GM18505 (cell line): Measurements from ENCODE around the gene LAX1.
"Not testable (repeated sequence)": the region's sequence is repeated elsewhere in the genome, so short reads cannot be mapped to it uniquely, and the experiment has no call there.

Source experiments
- ATAC-seq: cut with Tn5 transposase; IDR thresholded peaks from one replicate; pipeline ENCODE4 v1.9.1; 2021; ENCODE audit not compliant: unreplicated experiment
- POLR2A ChIP-seq: IDR thresholded peaks from 4 replicates; pipeline ENCODE4 v1.6.1; 2011; ENCODE audit warnings: borderline replicate concordance; ENCODE audit not compliant: insufficient read depth, insufficient read length; ENCODE audit errors: extremely low read depth

Gene LAX1

GRCh38 chr1:203754455-203754864 is 10.5 kb upstream of the LAX1 start:
- ATAC-seq: peak; percentile 49
- TF ChIP-seq POLR2A: peak; percentile 5

- no peak for ATAC-seq
- TF ChIP-seq POLR2A: no peak
Measured at GRCh38 chr1:203756036-203756435, 8.9 kb upstream of the LAX1 start.

- not testable (repeated sequence) for ATAC-seq
Measured at GRCh38 chr1:203758749-203759148, 6.2 kb upstream of the LAX1 start.

- no peak for ATAC-seq
- TF ChIP-seq POLR2A: no peak
Measured at GRCh38 chr1:203760506-203760905, 4.5 kb upstream of the LAX1 start.

GRCh38 chr1:203761958-203762357 is 3.0 kb upstream of the LAX1 start:
- not testable (repeated sequence) for ATAC-seq

GRCh38 chr1:203763505-203763904 is 1.5 kb upstream of the LAX1 start:
- ATAC-seq: no peak
- no peak for TF ChIP-seq POLR2A

GRCh38 chr1:203764105-203765028 is 616 bp upstream of the LAX1 start:
- TF ChIP-seq POLR2A: no peak
- no peak for ATAC-seq

GRCh38 chr1:203768256-203768655 is 3.3 kb downstream of the LAX1 start:
- ATAC-seq: no peak
- TF ChIP-seq POLR2A: no peak

GRCh38 chr1:203769505-203770343 is 4.7 kb downstream of the LAX1 start:
- TF ChIP-seq POLR2A: no peak
- ATAC-seq: no peak

GRCh38 chr1:203771901-203772301 is 6.9 kb downstream of the LAX1 start:
- TF ChIP-seq POLR2A: no peak
- no peak for ATAC-seq

- no peak for TF ChIP-seq POLR2A
- ATAC-seq: no peak
Measured at GRCh38 chr1:203772836-203773235, 7.9 kb downstream of the LAX1 start.

GRCh38 chr1:203776636-203777035 is 11.7 kb downstream of the LAX1 start:
- no peak for ATAC-seq
- no peak for TF ChIP-seq POLR2A

GRCh38 chr1:203777596-203777995 is 12.6 kb downstream of the LAX1 start:
- no peak for TF ChIP-seq POLR2A
- no peak for ATAC-seq

GRCh38 chr1:203778146-203778545 is 13.2 kb downstream of the LAX1 start:
- no peak for ATAC-seq
- no peak for TF ChIP-seq POLR2A
